Skin of body (tissue), 3 donors: Measurements from ENCODE around the gene SFN. TPM values are rescaled to one million over a fixed set of nuclear protein-coding genes. Genes with fewer than 3 reads are reported as not detected.

Source experiments
- DNase-seq: peaks from one replicate; lab custom pipeline; 2025; lab: John Stamatoyannopoulos, UW
- small RNA-seq: library from RNA; depleted of rRNA; stranded (forward); fragments of <200 nt; gene quantifications from one replicate; pipeline ENCODE3, GENCODE V24; 2014; ENCODE audit warnings: low replicate concordance
- total RNA-seq: library from RNA; depleted of rRNA; stranded (reverse); fragments of >200 nt; gene quantifications from one replicate; pipeline ENCODE4 v1.2.3, GENCODE V29; 2014

SFN gene
- total RNA-seq, 1 donor from 2014 or later, result 254 TPM

- DNase-seq, result no peak
Observed at GRCh38 chr1:26911399-26912146, 48.6 kb downstream of the SFN start.

DNA sequence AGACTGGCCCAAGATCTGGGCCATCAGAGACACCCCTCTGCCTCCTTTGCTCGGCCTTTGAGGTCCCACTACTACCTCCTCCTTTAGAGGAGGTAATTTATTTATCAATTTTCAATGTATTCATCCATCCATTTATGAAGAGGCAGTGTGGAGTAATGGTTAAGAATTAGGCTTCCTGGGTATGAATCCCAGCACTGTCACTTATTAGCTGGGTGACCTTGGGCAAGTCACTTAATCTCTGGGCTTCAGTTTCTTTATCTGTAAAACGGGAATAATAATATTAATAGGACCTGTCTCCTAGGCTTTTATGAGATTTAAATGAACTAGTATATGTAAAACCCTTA lies 49.2 kb downstream of the SFN start:
- DNase-seq, result no peak

GRCh38 chr1:26913389-26913753 lies 50.4 kb downstream of the SFN start:
- no peak for DNase-seq

Small RNAs within 50 kb of the gene (small RNA-seq; reads per million reads assigned to genes)
- not detected for gene RN7SL165P

Other genes starting within 250 kb of the SFN start
- 50.4 TPM for gene ARID1A, start 167.1 kb upstream of the SFN start, total RNA-seq
- gene PIGV, start 75.2 kb upstream of the SFN start, total RNA-seq, result 7.8 TPM
- gene ZDHHC18, start 36.5 kb upstream of the SFN start, total RNA-seq, result 6.5 TPM
- gene GPN2, start 27.1 kb downstream of the SFN start, total RNA-seq, result 9.0 TPM
- gene GPATCH3, start 37.3 kb downstream of the SFN start, total RNA-seq, result 8.5 TPM
- not detected for gene NR0B2, start 50.8 kb downstream of the SFN start, total RNA-seq
- gene NUDC, start 58.6 kb downstream of the SFN start, total RNA-seq, result 24.0 TPM
- 4.0 TPM for gene KDF1, start 97.3 kb downstream of the SFN start, total RNA-seq
- gene TRNP1, start 130.5 kb downstream of the SFN start, total RNA-seq, result 4.0 TPM
- 18.1 TPM for gene TENT5B, start 149.7 kb downstream of the SFN start, total RNA-seq